HCT116 (cell line): ENCODE results near the gene F11R. TPM values are rescaled to one million over a fixed set of nuclear protein-coding genes. Genes with fewer than 3 reads are reported as not detected.

Source experiments
- ATAC-seq: fragments of 200-7000 bp; cut with Tn5 transposase; 2 replicates; pipeline ENCODE4 v1.9.1; 2020; ENCODE audit warnings: mild to moderate bottlenecking, moderate library complexity
- BruUV-seq: library from RNA; stranded (reverse); fragments of 400-500 nt; replicated peaks from 2 replicates; lab custom pipeline; 2021; lab: Mats Ljungman, UMichigan
- CTCF ChIA-PET: fragments of 300-600 bp; sonication (Branson Sonifier 250); formaldehyde crosslinking; loops from one replicate; lab custom pipeline; 2021; ENCODE audit warnings: antibody characterized with exemption; lab: Charles Lee
- POLR2A ChIA-PET: fragments of 300-600, 350-600 bp; sonication (Branson Sonifier 250); formaldehyde crosslinking; loops from one replicate; lab custom pipeline; 2021; ENCODE audit warnings: antibody characterized with exemption; lab: Charles Lee
- RAD21 ChIA-PET, 2 experiments: fragments of 300-600 bp; sonication (Branson Sonifier 250); formaldehyde crosslinking; loops; one replicate each; lab custom pipeline; 2023; ENCODE audit warnings: low total read pairs in 2 of 2; ENCODE audit not compliant: uncharacterized antibody in 2 of 2, unreplicated experiment in 2 of 2, low non-redundant PET in 1 of 2; lab: Charles Lee
- DNase-seq: peaks from one replicate; pipeline ENCODE4 v3.0.0-alpha.2; 2010; ENCODE audit warnings: low read depth, low spot score
- H2AFZ ChIP-seq: fragments of 200-600 bp; shearing (Covaris generic), sonication (generic); 2 replicates; pipeline ENCODE4 v1.6.1; 2017; ENCODE audit warnings: low read depth, mixed run types, mixed read lengths, antibody characterized with exemption, low read length; ENCODE audit not compliant: poor library complexity, severe bottlenecking
- H3K27ac ChIP-seq: 2 replicates; pipeline ENCODE4 v1.5.1; 2012; ENCODE audit warnings: low read depth, low read length
- H3K27me3 ChIP-seq: fragments of 200-600 bp; sonication (generic); 2 replicates; pipeline ENCODE4 v1.6.1; 2016; ENCODE audit warnings: mixed run types, low read length, mixed read lengths; ENCODE audit not compliant: insufficient read depth
- H3K36me3 ChIP-seq, 2 experiments: fragments of 200-500 bp in 1 of 2; fragments of 200-600 bp in 1 of 2; sonication (Bioruptor generic) in 1 of 2; sonication (generic) in 1 of 2; 2 replicates each; pipeline versions ENCODE4 v1.5.1 to v1.6.1; 2014 to 2016; ENCODE audit warnings: low read length in 2 of 2, inconsistent platforms in 1 of 2, mixed read lengths in 1 of 2, mixed run types in 1 of 2; ENCODE audit not compliant: insufficient read depth in 2 of 2, control insufficient read depth in 1 of 2
- H3K4me1 ChIP-seq, 2 experiments: fragments of 200-600 bp in 1 of 2; sonication (generic) in 1 of 2; 2 replicates each; pipeline versions ENCODE4 v1.5.1 to v1.6.1; 2012 to 2017; ENCODE audit warnings: low read length in 2 of 2, inconsistent platforms in 1 of 2, mild to moderate bottlenecking in 1 of 2, mixed read lengths in 1 of 2, mixed run types in 1 of 2, moderate library complexity in 1 of 2; ENCODE audit not compliant: insufficient read depth in 2 of 2, control insufficient read depth in 1 of 2
- H3K4me2 ChIP-seq: fragments of 200-600 bp; sonication (generic); 2 replicates; pipeline ENCODE4 v1.6.1; 2017; ENCODE audit warnings: mixed run types, low read length, mixed read lengths
- H3K4me3 ChIP-seq, 2 experiments: fragments of 200-600 bp in 1 of 2; sonication (generic) in 1 of 2; replicated peaks in 1 of 2; 2 replicates each; pipeline ENCODE4 v1.5.1; 2011 to 2016; ENCODE audit warnings: low read length in 2 of 2, control low read depth in 1 of 2, low read depth in 1 of 2, mild to moderate bottlenecking in 1 of 2, mixed read lengths in 1 of 2, mixed run types in 1 of 2
- H3K79me2 ChIP-seq: fragments of 200-600 bp; sonication (generic); 2 replicates; pipeline ENCODE4 v1.6.1; 2017; ENCODE audit warnings: mild to moderate bottlenecking, mixed run types, low read length, moderate library complexity, mixed read lengths; ENCODE audit not compliant: insufficient read depth
- H3K9ac ChIP-seq: fragments of 200-600 bp; sonication (generic); 2 replicates; pipeline ENCODE4 v1.6.1; 2016; ENCODE audit warnings: low read length, mixed read lengths
- H3K9me2 ChIP-seq: fragments of 200-600 bp; sonication (generic), shearing (Covaris generic); 2 replicates; pipeline ENCODE4 v1.6.1; 2017; ENCODE audit warnings: mixed run types, mild to moderate bottlenecking, moderate library complexity; ENCODE audit not compliant: insufficient read depth
- H3K9me3 ChIP-seq, 2 experiments: fragments of 200-500 bp in 1 of 2; fragments of 200-600 bp in 1 of 2; sonication (Bioruptor generic) in 1 of 2; sonication (generic) in 1 of 2; 2 replicates each; pipeline ENCODE4 v1.6.1; 2014 to 2017; ENCODE audit warnings: low read length in 2 of 2, mixed read lengths in 2 of 2, inconsistent platforms in 1 of 2, low read depth in 1 of 2, mild to moderate bottlenecking in 1 of 2, mixed run types in 1 of 2, moderate library complexity in 1 of 2; ENCODE audit not compliant: control insufficient read depth in 1 of 2, insufficient read depth in 1 of 2
- H4K20me1 ChIP-seq: fragments of 200-600 bp; sonication (generic), shearing (Covaris generic); 2 replicates; pipeline ENCODE4 v1.6.1; 2017; ENCODE audit warnings: mixed run types, mild to moderate bottlenecking, moderate library complexity; ENCODE audit not compliant: insufficient read depth
- RAD21 ChIP-seq: IDR thresholded peaks from 2 replicates; pipeline ENCODE4 v1.6.1; 2012; ENCODE audit warnings: low read depth, mild to moderate bottlenecking
- TCF7L2 ChIP-seq: IDR thresholded peaks from 2 replicates; pipeline ENCODE4 v1.7.0; 2011; ENCODE audit warnings: borderline replicate concordance, inconsistent platforms; ENCODE audit not compliant: insufficient read depth, insufficient read length; ENCODE audit errors: extremely low read depth
- YY1 ChIP-seq: IDR thresholded peaks from 2 replicates; pipeline ENCODE4 v1.6.1; 2011; ENCODE audit warnings: low read length, low read depth, moderate library complexity, mild to moderate bottlenecking; ENCODE audit not compliant: insufficient replicate concordance; ENCODE audit errors: extremely low read depth
- intact Hi-C: fragments of 100-400 bp; cut with micrococcal nuclease; formaldehyde crosslinking; loops from 2 replicates; pipeline ENCODE4 v1.10.0; 2022
- total RNA-seq: library from RNA; stranded (reverse); gene quantifications from one replicate; pipeline ENCODE4 v1.2.1, GENCODE V29; 2021; ENCODE audit not compliant: unreplicated experiment
- TF ChIP-seq, protein P1 (sequence below), 3 experiments: fragments of 200-600 bp in 1 of 3; sonication (generic) in 1 of 3; IDR thresholded peaks in 2 of 3; conservative IDR thresholded peaks in 1 of 3; 2 replicates each; pipeline ENCODE4 v1.5.1; 2012 to 2017; ENCODE audit warnings: low read depth in 2 of 3, low read length in 2 of 3, antibody characterized with exemption in 1 of 3, borderline replicate concordance in 1 of 3, control low read depth in 1 of 3, mild to moderate bottlenecking in 1 of 3, mixed read lengths in 1 of 3, mixed run types in 1 of 3, moderate library complexity in 1 of 3; ENCODE audit not compliant: insufficient read depth in 1 of 3

Gene F11R
- total RNA-seq, 1 experiment from 2014 or later: 86.7 TPM

DNA sequence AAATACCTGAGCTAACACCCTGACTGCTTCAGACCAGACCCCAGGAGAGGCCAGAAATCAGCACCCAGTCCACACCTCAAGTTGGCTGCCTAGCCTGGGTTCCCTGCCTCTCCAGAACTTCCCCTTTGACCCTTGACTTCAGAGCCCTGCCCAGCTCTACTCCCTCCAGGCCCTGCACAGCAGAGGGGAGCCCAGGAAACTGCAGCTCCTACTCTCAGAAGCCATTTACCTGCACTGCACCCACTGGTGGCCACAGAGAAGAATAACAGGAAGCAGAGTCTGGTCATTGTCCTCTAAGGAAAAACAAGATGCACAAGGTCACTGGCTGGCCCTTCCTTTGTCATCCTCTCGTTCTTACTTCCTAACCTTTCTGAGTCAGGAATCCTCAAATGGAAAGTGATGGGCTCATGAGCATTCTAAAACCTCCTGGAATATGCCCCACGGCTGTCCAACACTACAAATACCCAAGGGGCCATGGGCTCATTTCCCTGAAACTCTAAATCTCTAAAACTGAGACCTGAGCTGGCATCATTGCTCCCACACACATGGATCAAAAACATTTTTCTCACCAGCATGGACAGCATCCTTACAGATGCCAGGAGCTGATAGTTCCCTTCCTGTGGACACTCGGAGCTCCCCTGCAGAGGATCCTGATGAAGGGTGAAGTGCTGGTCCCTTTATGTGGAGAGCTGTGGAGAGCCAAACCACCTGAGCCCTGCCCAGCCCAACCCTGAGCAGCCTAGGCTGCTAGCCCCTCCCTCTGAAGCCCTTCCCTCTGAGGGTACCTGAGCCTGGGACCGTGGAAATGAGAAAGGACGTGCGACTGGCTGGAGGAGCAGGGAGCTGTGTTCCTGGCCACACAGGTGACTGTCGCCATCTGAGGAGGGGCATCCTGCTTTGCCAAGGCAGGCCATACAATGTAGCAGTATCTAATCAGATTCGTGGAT is 66.5 kb downstream of the F11R start, which contains the start of gene ITLN2:
ITLN2 (minus strand) TSS at position 652 of the 947 bp plus-strand sequence; CDS start at position 584, 68 bp downstream.
- Histone ChIP-seq H3K4me3 (no peak within 1 kb of the TSS), H3K4me2 (no peak within 1 kb of the TSS), H4K20me1 (no peaks in the 10 kb centered on the region), H3K79me2 (no peaks in the 10 kb centered on the region), H3K9me2 (no peaks in the 10 kb centered on the region), H3K9me3 (no peaks in the 10 kb centered on the region), H3K4me1 (peaks cover 0 to 8% of the 10 kb centered on the region in 2 experiments; a peak in 2 of 4 replicates), H2AFZ (peak within 1 kb of the TSS; percentile 83), H3K27me3 (no peaks in the 10 kb centered on the region), H3K36me3 (no peaks in the 10 kb centered on the region), H3K9ac (no peak within 1 kb of the TSS), H3K27ac (no peak within 1 kb of the TSS)
- BruUV-seq: no TSS peak
- CTCF ChIA-PET: interaction anchor here (0.6 to 4.7 kb wide), 30 partner anchors 9 to 526 kb away, joined by 3 to 46 read pairs (median 5); partner anchors contain the start of genes F11R and ITLN1
- DNase-seq (peak; percentile 45), ATAC-seq (peak; percentile 92)
- peak; percentile 37 for TF ChIP-seq YY1
- TF ChIP-seq TCF7L2: no peak
- TF ChIP-seq RAD21: peak; percentile 59; the same call in 1 of the 2 replicates
- TF ChIP-seq, protein P1, sequence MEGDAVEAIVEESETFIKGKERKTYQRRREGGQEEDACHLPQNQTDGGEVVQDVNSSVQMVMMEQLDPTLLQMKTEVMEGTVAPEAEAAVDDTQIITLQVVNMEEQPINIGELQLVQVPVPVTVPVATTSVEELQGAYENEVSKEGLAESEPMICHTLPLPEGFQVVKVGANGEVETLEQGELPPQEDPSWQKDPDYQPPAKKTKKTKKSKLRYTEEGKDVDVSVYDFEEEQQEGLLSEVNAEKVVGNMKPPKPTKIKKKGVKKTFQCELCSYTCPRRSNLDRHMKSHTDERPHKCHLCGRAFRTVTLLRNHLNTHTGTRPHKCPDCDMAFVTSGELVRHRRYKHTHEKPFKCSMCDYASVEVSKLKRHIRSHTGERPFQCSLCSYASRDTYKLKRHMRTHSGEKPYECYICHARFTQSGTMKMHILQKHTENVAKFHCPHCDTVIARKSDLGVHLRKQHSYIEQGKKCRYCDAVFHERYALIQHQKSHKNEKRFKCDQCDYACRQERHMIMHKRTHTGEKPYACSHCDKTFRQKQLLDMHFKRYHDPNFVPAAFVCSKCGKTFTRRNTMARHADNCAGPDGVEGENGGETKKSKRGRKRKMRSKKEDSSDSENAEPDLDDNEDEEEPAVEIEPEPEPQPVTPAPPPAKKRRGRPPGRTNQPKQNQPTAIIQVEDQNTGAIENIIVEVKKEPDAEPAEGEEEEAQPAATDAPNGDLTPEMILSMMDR (IDR thresholded peaks at IDR 0.05 in 2 of 3, conservative IDR thresholded peaks at IDR 0.05 in 1 of 3; ENCODE audit: borderline replicate concordance in 1 of 3, insufficient read depth in 1 of 3, low read depth in 2 of 3, low read length in 2 of 3): peak; percentile 74 to 86 (median 84)
- intact Hi-C loops: loop anchor here (5.0 kb wide), 2 partner anchors 177 to 527 kb away; no protein-coding TSS in a partner anchor
- POLR2A ChIA-PET: interaction anchor here (0.8 to 1.0 kb wide), 2 partner anchors 67 to 228 kb away, joined by 3 read pairs; partner anchors contain the start of gene F11R
- RAD21 ChIA-PET: interaction anchor here (0.8 to 1.6 kb wide), 4 partner anchors 119 to 526 kb away, joined by 3 read pairs; no protein-coding TSS in a partner anchor
